ENCODE data around the gene CDC37. TPM values are rescaled to one million over a fixed set of nuclear protein-coding genes. Genes with fewer than 3 reads are reported as not detected.
"Not testable (repeated sequence)": the region's sequence is repeated elsewhere in the genome, so short reads cannot be mapped to it uniquely, and the experiment has no call there.

Gene CDC37
- total and polyA plus RNA-seq, 9 donors, result 128 to 166 (median 146) TPM

DNA sequence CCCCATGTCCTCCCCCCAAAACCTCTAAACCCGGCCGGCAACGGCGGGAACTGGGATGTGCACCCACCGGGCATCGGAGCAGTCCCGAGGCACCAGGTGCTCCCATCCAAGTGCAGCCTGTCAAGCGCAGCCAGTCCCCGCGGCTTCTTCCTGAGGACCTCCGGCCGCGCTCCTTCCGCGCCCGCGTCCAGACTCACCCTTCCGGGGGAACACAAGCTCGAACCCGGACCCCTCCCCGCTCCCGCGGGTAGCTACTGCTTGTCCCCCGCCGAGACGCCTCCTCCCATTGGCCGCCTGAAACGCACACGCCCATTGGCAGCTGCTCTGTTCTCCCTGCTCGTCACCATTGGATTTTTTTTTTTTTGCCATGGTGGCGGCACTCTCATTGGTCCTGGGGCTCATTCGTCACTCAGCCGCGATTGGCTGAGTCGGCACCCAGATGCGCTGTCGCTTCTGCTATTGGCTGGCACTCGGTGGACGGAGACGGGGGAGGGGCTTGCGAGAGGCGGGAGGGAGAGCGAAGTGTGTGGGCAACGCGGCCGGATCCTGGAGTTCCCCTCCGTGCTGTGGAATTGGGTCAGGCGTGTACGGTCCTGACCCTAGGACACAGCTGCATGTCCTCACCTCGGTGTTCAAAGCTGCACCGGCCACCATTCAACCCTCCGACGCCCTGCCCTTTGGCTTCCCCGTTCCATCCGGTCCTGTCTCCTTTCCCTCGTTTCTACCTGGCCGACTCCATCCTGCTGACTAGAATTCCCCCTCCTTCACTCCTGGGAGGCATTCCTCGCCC is 22.8 kb downstream of the CDC37 start, which contains the start of gene TYK2:
Gene TYK2, minus strand, starts transcription at position 260 of the 790 bp plus-strand sequence. CDS start 2,166 bp downstream, outside the sequence.
- Histone ChIP-seq H3K27ac (ENCODE audit: low read length) (peak within 1 kb of the TSS; percentile 66), H3K9me3 (replicated peaks; ENCODE audit: control insufficient read depth, low read depth, low read length) (no peaks in the 10 kb centered on the region), H3K4me3 (ENCODE audit: low read length) (peak within 1 kb of the TSS; percentile 99), H3K4me1 (ENCODE audit: control insufficient read depth, insufficient read depth, low read length) (peaks cover 11% of the 10 kb centered on the region), H3K27me3 (ENCODE audit: control insufficient read depth, insufficient read depth, low read length) (no peaks in the 10 kb centered on the region), H3K36me3 (ENCODE audit: control insufficient read depth, insufficient read depth, low read length) (peaks cover 17% of the 10 kb centered on the region)
- WGBS (ENCODE audit: insufficient coverage), result under 1% methylated on average over 53 of the region's 58 CpGs
- peak; percentile 100 for DNase-seq

GRCh38 chr19:10379880-10380312 is 23.4 kb downstream of the CDC37 start:
- no peak for DNase-seq
- Histone ChIP-seq H3K36me3 (ENCODE audit: control insufficient read depth, insufficient read depth, low read length) (peaks cover 20% of the 10 kb centered on the region), H3K27me3 (ENCODE audit: control insufficient read depth, insufficient read depth, low read length) (no peaks in the 10 kb centered on the region), H3K27ac (ENCODE audit: low read length) (peak overlapping the region; percentile 66), H3K4me3 (ENCODE audit: low read length) (peak overlapping the region; percentile 99), H3K9me3 (replicated peaks; ENCODE audit: control insufficient read depth, low read depth, low read length) (no peaks in the 10 kb centered on the region), H3K4me1 (ENCODE audit: control insufficient read depth, insufficient read depth, low read length) (peaks cover 11% of the 10 kb centered on the region)
- 0% methylated on average over 4 of the region's 10 CpGs for WGBS (ENCODE audit: insufficient coverage)

GRCh38 chr19:10378124-10378523 is 25.2 kb downstream of the CDC37 start:
- 94% methylated on average over 5 of the region's 8 CpGs for WGBS (ENCODE audit: insufficient coverage)
- Histone ChIP-seq H3K4me3 (ENCODE audit: low read length) (no peak overlapping the region), H3K4me1 (ENCODE audit: control insufficient read depth, insufficient read depth, low read length) (peaks cover 11% of the 10 kb centered on the region), H3K36me3 (ENCODE audit: control insufficient read depth, insufficient read depth, low read length) (peaks cover 26% of the 10 kb centered on the region), H3K27ac (ENCODE audit: low read length) (no peak overlapping the region), H3K27me3 (ENCODE audit: control insufficient read depth, insufficient read depth, low read length) (no peaks in the 10 kb centered on the region), H3K9me3 (replicated peaks; ENCODE audit: control insufficient read depth, low read depth, low read length) (no peaks in the 10 kb centered on the region)
- DNase-seq, result no peak

DNA sequence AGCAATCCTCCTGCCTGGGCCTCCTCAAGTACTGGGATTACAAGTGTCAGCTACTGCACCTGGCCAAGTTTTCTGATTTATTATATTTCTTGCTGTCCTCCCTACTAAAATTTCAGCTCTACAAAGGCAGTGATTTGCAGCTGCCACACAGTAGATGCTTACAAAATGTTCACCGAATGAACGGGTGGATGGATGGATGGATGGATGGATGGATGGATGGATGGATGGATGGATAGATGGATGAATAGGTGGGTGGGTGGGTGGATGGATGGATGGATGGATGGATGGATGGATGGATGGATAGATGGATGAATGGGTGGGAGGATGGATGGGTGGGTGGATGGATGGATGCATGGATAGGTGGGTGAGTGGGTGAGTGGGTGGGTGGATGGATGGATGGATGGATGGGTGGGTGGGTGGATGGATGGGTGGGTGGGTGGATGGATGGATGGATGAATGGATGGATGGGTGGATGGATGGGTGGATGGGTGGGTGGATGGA is 26.2 kb downstream of the CDC37 start:
- DNase-seq; H3K4me3 ChIP-seq (ENCODE audit: low read length); H3K27me3 ChIP-seq (ENCODE audit: control insufficient read depth, insufficient read depth, low read length); H3K27ac ChIP-seq (ENCODE audit: low read length); H3K9me3 ChIP-seq (replicated peaks; ENCODE audit: control insufficient read depth, low read depth, low read length): not testable (repeated sequence)
- Histone ChIP-seq H3K36me3 (ENCODE audit: control insufficient read depth, insufficient read depth, low read length) (peaks cover 26% of the 10 kb centered on the region), H3K4me1 (ENCODE audit: control insufficient read depth, insufficient read depth, low read length) (peaks cover 11% of the 10 kb centered on the region)
- WGBS (ENCODE audit: insufficient coverage), result 95% methylated on average over 2 of the region's 2 CpGs

GRCh38 chr19:10374931-10375330 is 28.4 kb downstream of the CDC37 start:
- Histone ChIP-seq H3K27ac (ENCODE audit: low read length) (no peak overlapping the region), H3K4me3 (ENCODE audit: low read length) (no peak overlapping the region), H3K9me3 (replicated peaks; ENCODE audit: control insufficient read depth, low read depth, low read length) (no peaks in the 10 kb centered on the region), H3K4me1 (ENCODE audit: control insufficient read depth, insufficient read depth, low read length) (peaks cover 5% of the 10 kb centered on the region), H3K27me3 (ENCODE audit: control insufficient read depth, insufficient read depth, low read length) (no peaks in the 10 kb centered on the region), H3K36me3 (ENCODE audit: control insufficient read depth, insufficient read depth, low read length) (peaks cover 29% of the 10 kb centered on the region)
- WGBS (ENCODE audit: insufficient coverage), result 93% methylated on average over 3 of the region's 5 CpGs
- no peak for DNase-seq

DNA sequence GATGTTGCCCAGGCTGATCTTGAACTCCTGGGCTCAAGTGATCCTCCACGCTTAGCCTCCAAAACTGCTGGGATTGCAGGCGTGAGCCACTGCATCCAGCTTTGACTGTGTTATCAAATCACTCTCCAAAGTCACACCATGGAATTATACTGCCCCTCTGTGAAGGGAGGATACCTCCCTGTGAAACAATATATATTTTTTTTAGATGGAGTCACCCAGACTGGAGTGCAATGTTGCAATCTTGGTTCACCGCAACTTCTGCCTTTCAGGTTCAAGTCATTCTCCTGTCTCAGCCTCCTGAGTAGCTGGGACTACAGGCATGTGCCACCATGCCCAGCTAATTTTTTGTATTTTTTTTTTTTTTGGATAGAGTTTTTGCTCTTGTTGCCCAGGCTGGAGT is 30.7 kb downstream of the CDC37 start:
- no peak overlapping the region for H3K4me3 ChIP-seq (ENCODE audit: low read length)
- peaks cover 2% of the 10 kb centered on the region for H3K9me3 ChIP-seq (replicated peaks; ENCODE audit: control insufficient read depth, low read depth, low read length)
- peaks cover 37% of the 10 kb centered on the region for H3K36me3 ChIP-seq (ENCODE audit: control insufficient read depth, insufficient read depth, low read length)
- no peaks in the 10 kb centered on the region for H3K27me3 ChIP-seq (ENCODE audit: control insufficient read depth, insufficient read depth, low read length)
- no peak for DNase-seq
- no peak overlapping the region for H3K27ac ChIP-seq (ENCODE audit: low read length)
- WGBS (ENCODE audit: insufficient coverage), result 100% methylated on average over 2 of the region's 3 CpGs
- no peaks in the 10 kb centered on the region for H3K4me1 ChIP-seq (ENCODE audit: control insufficient read depth, insufficient read depth, low read length)

DNA sequence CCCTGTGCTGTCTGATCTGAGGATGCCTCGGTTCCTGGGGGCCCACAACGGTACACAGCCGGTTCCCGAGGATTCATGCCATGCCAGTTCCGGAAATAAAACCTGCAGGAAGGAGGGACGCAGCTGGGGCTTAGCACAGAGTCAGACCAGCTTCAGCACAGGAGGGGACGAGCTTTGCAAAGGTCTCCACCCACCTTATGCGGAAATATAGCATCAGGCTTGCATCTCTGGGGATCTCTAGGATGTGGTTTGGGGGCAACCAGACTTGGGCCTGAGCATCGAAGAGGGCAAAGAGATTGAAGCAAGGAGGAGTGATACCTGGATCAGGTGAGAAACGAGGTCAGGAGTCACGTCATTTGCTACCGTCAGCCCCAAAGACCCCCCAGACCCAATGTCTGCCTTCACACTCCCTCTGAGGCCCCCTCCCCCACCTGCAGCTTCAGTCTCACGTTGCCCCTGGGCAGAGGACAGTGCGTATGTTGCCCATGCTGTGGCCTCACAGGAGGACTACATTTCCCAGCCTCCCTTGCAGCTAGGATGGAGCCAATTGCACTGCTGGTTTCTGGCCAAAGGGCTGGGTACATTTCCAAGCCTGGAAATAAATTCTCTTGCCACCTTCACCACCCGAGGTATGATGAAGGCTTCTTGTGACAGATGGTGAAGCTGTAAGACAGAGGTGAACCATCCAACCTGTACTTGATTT is 35.1 kb downstream of the CDC37 start:
- 96% methylated on average over 10 of the region's 15 CpGs for WGBS (ENCODE audit: insufficient coverage)
- no peak for DNase-seq
- Histone ChIP-seq H3K36me3 (ENCODE audit: control insufficient read depth, insufficient read depth, low read length) (peaks cover 60% of the 10 kb centered on the region), H3K27me3 (ENCODE audit: control insufficient read depth, insufficient read depth, low read length) (no peaks in the 10 kb centered on the region), H3K4me1 (ENCODE audit: control insufficient read depth, insufficient read depth, low read length) (no peaks in the 10 kb centered on the region), H3K4me3 (ENCODE audit: low read length) (no peak overlapping the region), H3K9me3 (replicated peaks; ENCODE audit: control insufficient read depth, low read depth, low read length) (peaks cover 2% of the 10 kb centered on the region), H3K27ac (ENCODE audit: low read length) (no peak overlapping the region)

- H3K27ac ChIP-seq (ENCODE audit: low read length); DNase-seq: not testable (repeated sequence)
- H3K36me3 ChIP-seq (ENCODE audit: control insufficient read depth, insufficient read depth, low read length), result peaks cover 70% of the 10 kb centered on the region
These were observed 36.3 kb downstream of the CDC37 start for GRCh38 chr19:10366950-10367512.

DNA sequence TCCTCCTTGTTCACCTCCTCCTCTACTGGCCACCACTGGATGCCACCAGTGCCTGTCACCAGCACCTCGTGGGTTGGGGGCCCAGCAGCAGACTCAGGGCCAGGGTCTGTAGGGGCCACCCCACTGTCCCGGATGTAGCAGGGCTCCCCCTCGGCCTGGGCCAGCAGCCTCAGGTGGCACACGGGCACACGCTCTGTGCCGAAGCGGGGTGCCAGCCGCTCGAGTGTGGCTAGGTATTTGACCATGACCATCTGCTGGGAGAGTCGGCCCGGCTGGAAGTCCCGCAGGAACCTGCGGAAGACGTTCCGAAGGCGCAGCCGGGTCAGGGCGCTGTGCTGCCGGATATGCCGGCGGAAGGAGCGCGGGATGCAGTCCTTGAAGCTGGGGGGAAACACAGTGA is 37.8 kb downstream of the CDC37 start:
- no peak overlapping the region for H3K27ac ChIP-seq (ENCODE audit: low read length)
- no peak overlapping the region for H3K4me3 ChIP-seq (ENCODE audit: low read length)
- no peak for DNase-seq
- H3K36me3 ChIP-seq (ENCODE audit: control insufficient read depth, insufficient read depth, low read length), result peaks cover 82% of the 10 kb centered on the region
- no peaks in the 10 kb centered on the region for H3K4me1 ChIP-seq (ENCODE audit: control insufficient read depth, insufficient read depth, low read length)
- H3K9me3 ChIP-seq (replicated peaks; ENCODE audit: control insufficient read depth, low read depth, low read length), result peaks cover 2% of the 10 kb centered on the region
- WGBS (ENCODE audit: insufficient coverage), result 97% methylated on average over 23 of the region's 23 CpGs
- H3K27me3 ChIP-seq (ENCODE audit: control insufficient read depth, insufficient read depth, low read length), result no peaks in the 10 kb centered on the region

More at GRCh38 chr19:10366950-10367512, 36.3 kb downstream of the CDC37 start:
- not testable (repeated sequence) for H3K4me3 ChIP-seq (ENCODE audit: low read length); H3K4me1 ChIP-seq (ENCODE audit: control insufficient read depth, insufficient read depth, low read length); H3K27me3 ChIP-seq (ENCODE audit: control insufficient read depth, insufficient read depth, low read length); H3K9me3 ChIP-seq (replicated peaks; ENCODE audit: control insufficient read depth, low read depth, low read length)
- 100% methylated on average over 2 of the region's 4 CpGs for WGBS (ENCODE audit: insufficient coverage)

DNA sequence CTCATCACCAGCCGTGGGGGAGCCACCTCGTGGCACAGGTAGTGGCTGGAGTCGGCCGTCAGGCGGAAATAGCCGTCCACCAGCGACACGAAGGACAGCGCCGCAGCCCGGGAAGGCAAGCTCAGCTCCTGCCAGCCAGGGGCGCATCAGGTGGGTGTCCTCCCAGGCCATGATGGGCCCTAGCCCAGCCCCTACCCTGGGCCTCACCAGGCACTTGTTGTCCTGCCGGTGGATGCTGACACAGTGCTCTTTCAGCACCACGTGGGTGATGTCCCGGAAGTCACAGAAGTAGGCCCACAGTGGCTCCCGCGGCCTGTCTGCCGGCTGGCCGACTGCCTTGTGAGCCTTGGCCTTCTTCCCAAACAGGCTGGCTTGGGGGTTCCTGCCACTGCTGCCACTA is 38.7 kb downstream of the CDC37 start:
- DNase-seq, result no peak
- Histone ChIP-seq H3K4me1 (ENCODE audit: control insufficient read depth, insufficient read depth, low read length) (no peaks in the 10 kb centered on the region), H3K9me3 (replicated peaks; ENCODE audit: control insufficient read depth, low read depth, low read length) (peaks cover 2% of the 10 kb centered on the region), H3K27me3 (ENCODE audit: control insufficient read depth, insufficient read depth, low read length) (no peaks in the 10 kb centered on the region), H3K27ac (ENCODE audit: low read length) (no peak overlapping the region), H3K4me3 (ENCODE audit: low read length) (no peak overlapping the region), H3K36me3 (ENCODE audit: control insufficient read depth, insufficient read depth, low read length) (peaks cover 87% of the 10 kb centered on the region)
- WGBS (ENCODE audit: insufficient coverage), result 85% methylated on average over 15 of the region's 19 CpGs
